MCF 10A (cell line): ENCODE measurements around the gene GNG13. TPM values are rescaled to one million over a fixed set of nuclear protein-coding genes. Genes with fewer than 3 reads are reported as not detected.
"Not testable (repeated sequence)": the region's sequence is repeated elsewhere in the genome, so short reads cannot be mapped to it uniquely, and the experiment has no call there.

Experiments used
- BruUV-seq: library from RNA; stranded (reverse); fragments of 400-500 nt; replicated peaks from 2 replicates; lab custom pipeline; 2021; lab: Mats Ljungman, UMichigan
- CTCF ChIA-PET: fragments of 300-600 bp; sonication (Branson Sonifier 250); formaldehyde crosslinking; extraction: SDS; loops from one replicate; lab custom pipeline; 2021; ENCODE audit warnings: antibody characterized with exemption, inconsistent platforms; lab: Yijun Ruan, JAX
- POLR2A ChIA-PET: fragments of 300-600, 350-650 bp; sonication (Branson Sonifier 250); formaldehyde crosslinking; extraction: SDS; loops from one replicate; lab custom pipeline; 2020; ENCODE audit warnings: antibody characterized with exemption, inconsistent platforms; lab: Yijun Ruan, JAX
- DNase-seq: peaks from one replicate; pipeline ENCODE4 v3.0.0-alpha.2; 2018; ENCODE audit not compliant: unreplicated experiment
- H3K27ac Mint-ChIP-seq: one replicate; pipeline ENCODE4 v1.8.0; 2022; ENCODE audit warnings: mild to moderate bottlenecking, low read depth, mixed read lengths; ENCODE audit not compliant: unreplicated experiment
- H3K27me3 Mint-ChIP-seq: one replicate; pipeline ENCODE4 v1.8.0; 2022; ENCODE audit warnings: mixed read lengths; ENCODE audit not compliant: insufficient read depth, unreplicated experiment
- H3K36me3 Mint-ChIP-seq: one replicate; pipeline ENCODE4 v1.8.0; 2022; ENCODE audit warnings: mild to moderate bottlenecking, moderate library complexity, mixed read lengths; ENCODE audit not compliant: insufficient read depth, unreplicated experiment
- H3K4me1 Mint-ChIP-seq: one replicate; pipeline ENCODE4 v1.8.0; 2022; ENCODE audit warnings: mixed read lengths; ENCODE audit not compliant: insufficient read depth, unreplicated experiment
- H3K4me3 Mint-ChIP-seq: one replicate; pipeline ENCODE4 v1.8.0; 2022; ENCODE audit warnings: mild to moderate bottlenecking, moderate library complexity, mixed read lengths; ENCODE audit not compliant: unreplicated experiment
- H3K9me3 Mint-ChIP-seq: one replicate; pipeline ENCODE4 v1.8.0; 2022; ENCODE audit warnings: mixed read lengths; ENCODE audit not compliant: unreplicated experiment
- CTCF ChIP-seq: fragments of 200-600 bp; IDR thresholded peaks from one replicate; pipeline ENCODE4 v1.8.0; 2022; ENCODE audit warnings: antibody characterized with exemption, mild to moderate bottlenecking; ENCODE audit not compliant: unreplicated experiment
- intact Hi-C: fragments of 100-400 bp; cut with micrococcal nuclease; formaldehyde crosslinking; loops from 2 replicates; pipeline ENCODE4 v1.14.1; 2022
- total RNA-seq: library from RNA; stranded (reverse); gene quantifications from 2 replicates; pipeline ENCODE4 v1.2.3, GENCODE V29; 2022

The GNG13 gene
- total RNA-seq, 1 experiment from 2014 or later = not detected

GRCh38 chr16:822174-822908 lies 21.8 kb upstream of the GNG13 start:
- Mint-ChIP-seq H3K4me1 (no peaks in the 10 kb centered on the region), H3K4me3 (no peak overlapping the region), H3K27me3 (peaks cover 15% of the 10 kb centered on the region), H3K27ac (no peak overlapping the region), H3K36me3 (no peaks in the 10 kb centered on the region), H3K9me3 (no peaks in the 10 kb centered on the region)
- intact Hi-C loops = no loop called here
- POLR2A ChIA-PET = no interaction called here
- BruUV-seq = no TSS peak
- no peak for DNase-seq
- TF ChIP-seq CTCF = no peak
- CTCF ChIA-PET = interaction anchor here (0.6 kb wide), 2 partner anchors 84 to 1246 kb away, joined by 3 read pairs; no protein-coding TSS in a partner anchor

- no peak overlapping the region for H3K4me3 Mint-ChIP-seq
- CTCF ChIA-PET = interaction anchor here (0.6 kb wide), 1 partner anchor 84 kb away, joined by 3 read pairs; no protein-coding TSS in a partner anchor
- BruUV-seq = no TSS peak
These were observed 21.2 kb upstream of the GNG13 start for GRCh38 chr16:821751-822150.

GRCh38 chr16:820748-821147 lies 20.2 kb upstream of the GNG13 start:
- no peaks in the 10 kb centered on the region for H3K36me3 Mint-ChIP-seq

More at GRCh38 chr16:821751-822150, 21.2 kb upstream of the GNG13 start:
- H3K27me3 Mint-ChIP-seq = peaks cover 15% of the 10 kb centered on the region
- H3K27ac Mint-ChIP-seq = no peak overlapping the region
- H3K9me3 Mint-ChIP-seq = no peaks in the 10 kb centered on the region
- intact Hi-C loops = no loop called here
- no peak for TF ChIP-seq CTCF
- DNase-seq = no peak
- no peaks in the 10 kb centered on the region for H3K4me1 Mint-ChIP-seq
- no peaks in the 10 kb centered on the region for H3K36me3 Mint-ChIP-seq
- POLR2A ChIA-PET = no interaction called here

GRCh38 chr16:820044-820408 lies 19.5 kb upstream of the GNG13 start:
- H3K4me3 Mint-ChIP-seq, DNase-seq, H3K9me3 Mint-ChIP-seq, intact Hi-C loops, H3K36me3 Mint-ChIP-seq, BruUV-seq, H3K4me1 Mint-ChIP-seq, H3K27ac Mint-ChIP-seq, CTCF ChIA-PET: not testable (repeated sequence)
- H3K27me3 Mint-ChIP-seq = peaks cover 15% of the 10 kb centered on the region
- POLR2A ChIA-PET = interaction anchor here (0.6 kb wide), 1 partner anchor 13 kb away, joined by 3 read pairs; no protein-coding TSS in a partner anchor

More at GRCh38 chr16:820748-821147, 20.2 kb upstream of the GNG13 start:
- Mint-ChIP-seq H3K4me1 (no peaks in the 10 kb centered on the region), H3K27ac (no peak overlapping the region), H3K4me3 (no peak overlapping the region), H3K9me3 (no peaks in the 10 kb centered on the region), H3K27me3 (peaks cover 15% of the 10 kb centered on the region)
- intact Hi-C loops = no loop called here
- POLR2A ChIA-PET = no interaction called here
- BruUV-seq = no TSS peak
- TF ChIP-seq CTCF = no peak
- CTCF ChIA-PET = no interaction called here
- DNase-seq = no peak
